ENCODE data around the gene GRIK2.

GRCh38 chr6:101458826-101459225 is 65.3 kb downstream of the GRIK2 start:
- no peak for TF ChIP-seq CTCF (IDR thresholded peaks at IDR 0.05)
- no peak for TF ChIP-seq POLR2A (IDR thresholded peaks at IDR 0.05)

Data from thyroid gland (tissue), 4 donors.